ENCODE data around the gene CNTN4.
"Not testable (repeated sequence)": the region's sequence is repeated elsewhere in the genome, so short reads cannot be mapped to it uniquely, and the experiment has no call there.

CNTN4 gene

DNA sequence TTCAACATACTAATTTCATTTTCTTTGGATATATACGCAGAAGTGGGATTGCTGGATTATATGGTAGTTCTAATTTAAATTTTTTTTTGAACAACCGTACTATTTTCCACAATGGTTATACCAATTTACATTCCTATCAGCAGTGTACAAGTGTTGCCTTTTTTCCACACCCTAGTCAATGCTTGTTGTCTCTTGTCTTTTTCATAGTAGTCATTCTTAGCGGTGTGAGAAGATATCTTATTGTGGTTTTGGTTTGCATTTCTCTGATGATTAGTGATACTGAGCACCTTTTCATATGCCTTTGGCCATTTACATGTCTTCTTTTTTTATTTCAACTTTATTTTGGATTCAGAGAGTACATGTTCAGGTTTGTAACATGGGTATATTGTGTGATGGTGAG is 858.4 kb downstream of the CNTN4 start:
- no peak for DNase-seq

DNA sequence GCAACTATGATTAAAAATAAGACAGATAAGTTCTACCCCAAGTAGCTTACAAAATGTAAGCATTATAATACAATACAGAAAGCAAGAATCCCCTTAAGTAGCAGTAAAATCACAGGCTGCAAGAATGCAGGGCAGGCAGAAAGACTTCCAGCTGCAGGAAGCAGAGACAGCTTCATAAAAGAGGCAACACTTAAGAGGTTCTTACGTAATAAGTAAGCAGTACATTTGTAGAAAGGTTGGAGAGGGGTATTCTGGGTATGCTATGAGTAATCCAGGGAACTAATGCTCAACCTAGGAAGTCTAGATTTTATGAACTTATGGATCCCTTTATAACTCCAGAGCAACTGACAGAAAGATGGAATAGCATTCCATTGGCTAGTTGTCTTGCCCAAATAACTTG is 859.9 kb downstream of the CNTN4 start:
- no peak for DNase-seq

DNA sequence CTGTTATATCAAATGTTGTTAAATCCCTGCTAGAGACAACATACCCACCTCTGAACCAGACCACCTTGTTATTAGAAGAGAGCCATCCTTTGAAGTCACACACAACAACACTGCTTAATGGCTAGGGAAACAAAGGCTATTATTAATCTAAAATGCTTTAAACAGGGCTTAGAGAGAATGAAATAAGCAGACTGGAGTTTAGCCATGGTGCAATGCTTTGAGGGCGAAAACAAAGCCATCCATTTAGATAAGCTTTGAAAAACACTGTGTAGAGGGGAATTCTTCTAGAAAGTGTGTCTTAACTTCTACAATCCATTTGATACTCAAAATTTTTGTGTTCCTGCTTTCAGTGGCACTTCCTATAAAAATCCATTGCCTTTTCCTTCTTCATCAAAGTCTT is 862.9 kb downstream of the CNTN4 start:
- DNase-seq: no peak

DNA sequence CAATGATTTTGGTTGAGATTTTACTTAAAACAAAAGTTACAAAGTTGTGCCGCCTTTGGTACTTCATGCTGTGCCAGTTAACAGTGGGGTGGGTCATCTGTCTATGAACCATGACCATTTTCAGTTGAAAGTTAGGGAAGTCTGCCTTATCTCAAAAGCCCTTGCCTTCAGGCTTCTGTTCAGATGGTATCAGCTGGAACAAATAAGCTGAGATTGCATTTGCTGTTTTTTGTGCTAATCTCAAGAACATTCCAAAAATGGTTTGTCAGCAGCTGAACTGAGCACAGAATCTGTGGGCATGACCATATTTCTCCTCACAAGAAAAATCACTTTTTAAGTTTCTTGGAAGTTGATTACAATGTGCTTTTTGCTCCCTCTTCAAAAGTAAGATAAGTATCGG is 869.2 kb downstream of the CNTN4 start:
- no peak for DNase-seq

DNA sequence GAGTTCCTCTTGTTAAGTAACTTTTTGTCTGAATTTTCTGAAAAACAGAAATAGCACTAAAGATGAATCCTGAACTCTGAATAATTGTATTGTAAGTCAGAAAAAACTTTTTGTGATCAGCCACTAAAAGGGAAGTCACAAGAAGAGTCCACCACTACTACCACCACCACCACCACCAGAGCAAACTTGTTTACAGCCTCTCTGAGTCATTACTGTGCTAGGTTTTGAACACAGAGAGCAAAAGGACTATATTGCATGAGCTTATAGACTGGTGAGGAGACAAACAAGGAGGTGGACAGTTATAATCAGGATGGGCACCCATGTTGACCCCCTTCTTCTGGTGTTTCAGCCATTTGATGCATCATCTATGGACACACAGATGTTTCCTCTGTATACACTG is 869.8 kb downstream of the CNTN4 start:
- DNase-seq: no peak

DNA sequence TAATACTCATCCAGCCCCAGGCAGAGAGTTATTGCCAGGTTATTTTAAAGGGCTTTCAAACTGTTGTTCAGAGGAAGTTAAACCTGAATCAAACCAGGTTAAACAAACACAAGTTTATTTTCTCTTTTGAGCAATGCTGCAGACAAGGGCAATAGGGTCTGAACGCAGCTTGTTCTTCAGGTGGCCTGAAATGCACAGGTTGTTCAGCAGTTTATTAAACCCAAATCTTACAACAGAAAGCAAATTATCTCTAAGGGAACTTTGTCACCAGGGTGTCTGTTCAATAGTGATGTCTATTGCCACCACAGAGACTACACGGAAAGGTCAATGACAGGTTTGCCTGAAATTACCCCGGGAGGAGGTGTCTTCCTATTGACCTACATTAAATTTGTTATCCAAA is 877.5 kb downstream of the CNTN4 start:
- no peak for DNase-seq

DNA sequence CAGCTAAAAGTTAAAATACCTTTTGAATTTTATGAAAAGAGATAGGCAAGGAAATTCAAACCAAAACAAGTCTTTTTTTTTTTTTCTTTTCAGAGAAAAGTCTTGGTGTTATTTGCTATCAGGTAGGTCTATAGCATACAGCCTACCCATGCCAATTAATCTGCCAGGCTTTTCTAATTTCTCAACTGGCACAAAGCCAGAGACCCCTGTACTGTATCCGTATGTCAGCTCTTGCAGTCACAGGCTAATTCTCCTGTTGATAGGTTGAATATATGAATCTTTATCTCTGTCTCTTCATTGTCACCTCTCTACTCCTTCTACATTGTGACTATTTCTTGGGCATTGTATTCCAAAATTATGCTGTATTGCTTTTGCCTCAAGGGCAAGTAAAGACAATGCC is 878.1 kb downstream of the CNTN4 start:
- no peak for DNase-seq

DNA sequence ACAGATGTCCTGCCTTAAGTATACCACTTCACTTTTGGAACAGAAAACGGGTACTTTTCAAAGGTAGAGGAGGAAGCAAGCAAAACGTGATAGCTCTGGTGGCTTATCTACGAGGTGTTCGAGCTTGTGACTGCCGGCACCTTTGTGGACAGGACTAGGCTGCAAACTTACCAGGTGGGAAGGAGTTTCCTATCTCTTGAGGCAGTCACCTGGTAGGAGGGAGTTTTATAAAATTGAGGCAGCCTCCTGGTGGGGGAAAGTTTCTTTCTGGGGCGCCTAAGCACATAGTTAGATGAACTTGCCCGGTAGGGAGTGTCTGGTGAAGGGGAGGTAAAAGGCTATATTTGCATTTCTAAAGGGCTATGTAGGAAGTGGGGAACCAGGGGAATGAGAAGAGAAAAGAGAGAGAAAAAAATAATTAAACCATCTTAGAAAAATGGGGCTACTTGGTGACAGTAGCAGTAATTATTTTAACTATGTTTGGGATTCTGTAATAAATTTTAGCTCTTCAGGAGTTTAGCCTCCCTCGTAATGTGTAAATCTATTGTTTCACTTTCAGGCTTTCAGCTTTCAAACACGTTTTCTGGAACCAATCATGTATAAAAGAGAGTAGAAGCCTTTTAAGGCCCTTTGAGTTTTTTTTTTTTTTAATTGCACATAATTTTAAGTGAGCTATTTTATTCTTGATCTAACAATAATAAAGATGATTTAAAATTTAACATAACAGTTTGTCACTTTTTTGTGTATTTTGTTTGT is 880.5 kb downstream of the CNTN4 start:
- no peak for DNase-seq

DNA sequence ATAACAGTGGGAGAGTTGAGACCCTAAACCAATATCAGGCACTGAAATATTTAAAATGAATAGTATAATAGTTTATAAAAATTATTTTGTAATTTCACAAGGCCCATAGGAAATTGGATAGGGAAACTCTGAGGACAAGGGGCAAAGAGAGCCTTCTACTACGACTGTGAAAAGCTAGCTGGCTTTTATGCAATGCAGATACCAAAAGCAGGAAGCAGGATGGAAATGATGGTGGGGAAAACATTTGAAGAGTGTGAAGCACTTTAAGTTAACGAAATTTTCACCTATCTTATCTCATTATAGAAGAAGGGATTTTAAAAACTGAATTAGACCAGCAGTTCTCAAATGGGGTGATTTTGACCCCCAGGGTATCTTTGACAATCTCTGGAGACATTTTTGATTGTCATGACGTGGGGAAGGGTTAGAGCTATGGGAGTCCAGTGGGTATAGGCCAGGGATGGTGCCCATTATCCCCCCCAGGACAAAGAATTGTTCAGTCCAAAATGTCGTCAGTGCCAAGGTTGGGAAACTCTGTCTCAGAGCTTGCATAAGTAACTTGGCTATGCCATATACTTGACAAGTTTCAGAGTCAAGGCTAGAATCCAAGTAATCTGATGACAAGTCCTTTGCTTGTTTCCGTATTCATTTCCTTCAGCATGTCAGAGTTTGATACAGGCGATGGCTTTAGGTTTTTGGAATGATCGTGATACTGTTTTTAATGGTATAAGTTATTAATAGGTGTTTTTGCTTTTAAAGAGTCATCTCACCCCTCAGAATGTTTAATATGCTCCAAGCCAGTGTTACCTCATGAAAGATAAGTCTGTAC is 885.6 kb downstream of the CNTN4 start:
- DNase-seq: no peak

DNA sequence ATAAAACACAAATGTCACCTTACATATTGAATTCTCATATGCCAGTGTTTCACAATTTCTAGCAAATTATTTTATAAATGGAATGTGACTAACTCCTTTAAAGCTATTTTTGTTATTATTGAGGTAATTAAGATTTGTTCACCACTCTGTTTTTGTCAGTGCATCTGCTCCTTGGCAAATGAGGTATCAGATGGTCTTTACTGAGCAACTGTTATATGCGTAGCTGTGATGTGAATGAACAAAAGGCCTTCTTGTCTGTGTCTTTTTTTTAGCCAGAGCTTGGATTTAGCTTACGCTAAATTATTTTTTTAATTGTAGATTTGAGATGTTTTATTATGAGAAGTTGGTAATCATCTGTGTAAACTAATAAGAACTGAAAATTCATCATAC is 886.2 kb downstream of the CNTN4 start:
- DNase-seq: no peak

DNA sequence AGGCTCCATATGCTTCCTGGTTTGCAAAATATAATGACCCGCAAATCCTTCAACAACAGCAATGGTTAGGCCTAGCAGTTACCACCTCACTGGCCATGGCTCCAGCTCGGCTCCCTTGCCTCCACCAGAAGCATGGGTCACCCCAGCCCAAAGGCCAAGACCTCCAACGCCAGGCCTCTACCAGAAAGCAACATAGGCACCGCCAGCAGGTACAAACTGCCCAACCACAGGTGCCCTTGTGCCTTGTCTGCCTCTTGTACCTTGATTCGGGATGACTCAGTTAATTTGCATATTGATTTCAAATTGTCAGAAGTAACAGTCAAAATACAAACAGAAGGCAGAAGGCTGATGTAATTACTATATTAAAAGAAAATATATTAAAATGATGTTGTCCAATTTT is 886.8 kb downstream of the CNTN4 start:
- DNase-seq: no peak

DNA sequence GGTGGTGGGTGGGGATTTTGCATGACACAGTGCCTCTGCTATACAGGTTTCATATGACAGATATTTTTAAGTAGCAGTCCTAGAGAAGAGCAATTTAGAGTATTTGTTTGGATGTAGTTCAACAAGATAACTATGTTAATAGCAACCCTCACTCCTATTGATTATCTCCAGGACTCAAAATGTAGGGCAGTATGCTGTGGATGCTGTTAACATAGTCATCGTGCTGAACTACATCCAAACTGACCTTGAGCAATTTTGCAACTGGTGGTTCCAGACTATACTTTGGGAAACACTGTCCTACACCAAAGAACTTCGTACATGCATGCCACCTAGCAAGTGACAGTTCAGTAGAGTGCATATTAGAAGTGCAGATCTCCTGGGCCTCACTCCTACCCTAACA is 893.9 kb downstream of the CNTN4 start:
- no peak for DNase-seq

DNA sequence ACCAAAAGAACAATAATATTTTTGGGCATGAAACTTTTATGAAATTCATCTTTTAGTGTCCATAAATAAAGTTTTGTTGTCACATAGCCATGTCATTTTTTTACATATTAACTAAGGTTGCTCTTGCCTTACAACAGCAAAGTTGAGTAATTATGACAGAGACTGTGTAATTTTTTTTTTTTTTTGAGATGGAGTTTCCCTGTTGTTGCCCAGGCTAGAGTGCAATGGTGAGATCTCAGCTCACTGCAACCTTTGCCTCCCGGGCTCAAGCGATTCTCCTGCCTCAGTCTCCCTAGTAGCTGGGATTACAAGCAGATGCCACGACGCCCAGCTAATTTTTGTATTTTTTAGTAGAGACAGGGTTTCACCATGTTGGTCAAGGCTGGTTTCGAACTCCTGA is 894.5 kb downstream of the CNTN4 start:
- not testable (repeated sequence) for DNase-seq

DNA sequence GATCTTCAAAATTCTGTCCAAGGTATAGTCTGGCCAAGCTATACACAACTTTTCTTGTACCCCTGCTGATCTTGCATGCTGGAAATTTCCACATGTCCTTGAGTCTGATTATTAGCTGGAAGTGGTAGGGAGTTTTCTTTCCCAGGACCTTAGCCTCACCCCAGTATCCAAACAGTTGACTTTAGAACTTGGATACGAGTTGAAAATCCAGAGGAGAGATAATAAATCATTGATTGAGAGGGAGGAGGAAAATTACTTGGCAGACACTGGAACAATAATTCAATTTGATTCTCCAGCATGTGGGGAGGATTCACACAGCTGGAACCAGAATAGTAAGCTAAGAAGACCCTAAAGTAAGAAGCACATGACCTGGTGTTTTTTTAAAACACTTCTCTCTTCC is 895.1 kb downstream of the CNTN4 start:
- DNase-seq: no peak

DNA sequence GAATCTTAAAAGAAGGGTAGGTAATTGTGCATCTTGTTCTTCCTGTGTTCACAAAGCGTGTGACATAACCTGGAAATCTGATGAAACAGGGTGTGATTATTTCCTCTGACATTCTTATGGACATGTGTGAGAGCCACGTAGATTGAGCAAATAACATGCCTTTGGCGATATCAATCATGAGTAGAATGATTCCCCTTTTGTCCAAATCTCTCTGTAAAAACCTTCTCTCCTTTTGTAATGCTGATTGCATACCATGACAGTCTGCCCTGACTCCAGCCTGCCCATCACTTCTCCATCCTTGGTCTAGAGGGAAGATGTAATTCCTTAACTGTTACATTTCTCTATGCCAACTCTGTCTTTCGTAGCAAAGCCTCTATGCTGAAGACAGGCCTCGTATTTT is 896.5 kb downstream of the CNTN4 start:
- DNase-seq: no peak

DNA sequence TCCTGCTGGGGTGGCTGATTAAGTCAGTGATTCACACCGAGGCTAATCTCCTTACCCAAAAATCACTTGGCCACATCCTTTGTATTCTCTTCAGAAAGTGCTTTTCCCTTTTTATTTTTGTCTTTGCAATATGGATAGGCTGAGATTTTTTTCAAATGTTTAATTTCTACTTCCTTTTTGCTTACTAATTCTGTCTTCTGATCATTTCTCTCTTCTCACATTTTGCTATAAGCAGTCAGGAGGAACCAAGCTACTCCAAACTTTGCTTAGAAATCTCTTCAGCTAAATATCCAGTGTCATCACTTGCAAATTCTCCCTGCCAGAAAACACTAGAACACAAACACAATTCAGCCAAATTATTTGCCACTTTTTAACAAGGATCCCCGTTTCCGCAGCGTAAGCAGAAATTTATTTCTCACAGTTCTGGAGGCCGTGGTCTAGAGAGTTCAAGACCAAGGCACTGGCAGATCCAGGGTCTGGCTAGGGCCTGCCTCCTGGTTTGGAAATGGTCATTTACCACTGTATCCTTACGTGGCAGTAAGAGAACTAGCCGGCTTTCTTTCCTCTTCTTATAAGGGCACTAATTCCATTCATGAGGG is 906.6 kb downstream of the CNTN4 start:
- no peak for DNase-seq

DNA sequence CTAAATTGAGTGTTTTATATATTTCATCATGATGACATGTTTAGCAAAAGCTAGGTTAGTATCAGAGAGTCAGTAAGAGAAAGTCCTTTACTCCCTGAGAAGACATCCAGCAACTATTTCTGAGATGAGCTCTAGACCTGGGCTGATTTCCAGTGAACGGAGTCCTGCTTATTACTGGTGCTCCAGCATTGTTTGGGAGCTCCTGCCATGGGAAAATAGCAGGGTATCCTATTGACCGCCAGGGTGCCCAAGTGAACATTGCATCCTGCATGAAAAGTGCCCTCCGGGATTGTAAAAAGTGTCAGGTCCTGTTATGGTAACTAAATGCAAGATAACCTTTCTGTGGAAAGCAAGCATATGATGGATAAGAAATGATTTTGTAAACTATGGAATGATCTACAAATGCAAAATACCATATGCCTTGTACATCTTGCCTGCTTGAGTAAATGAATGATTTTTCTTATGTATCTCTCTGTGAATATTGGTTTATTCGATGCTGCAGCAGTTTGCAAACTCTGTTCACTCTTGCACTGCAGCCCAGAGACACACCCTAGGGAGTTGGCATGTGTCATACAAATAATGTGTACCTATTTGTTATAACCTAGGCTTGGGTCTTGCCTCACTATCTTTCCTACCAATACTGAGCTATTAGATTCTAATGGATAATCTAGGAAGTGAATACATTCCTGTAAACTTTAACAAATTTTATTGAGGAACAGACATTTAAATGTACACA is 914.8 kb downstream of the CNTN4 start:
- DNase-seq: no peak

DNA sequence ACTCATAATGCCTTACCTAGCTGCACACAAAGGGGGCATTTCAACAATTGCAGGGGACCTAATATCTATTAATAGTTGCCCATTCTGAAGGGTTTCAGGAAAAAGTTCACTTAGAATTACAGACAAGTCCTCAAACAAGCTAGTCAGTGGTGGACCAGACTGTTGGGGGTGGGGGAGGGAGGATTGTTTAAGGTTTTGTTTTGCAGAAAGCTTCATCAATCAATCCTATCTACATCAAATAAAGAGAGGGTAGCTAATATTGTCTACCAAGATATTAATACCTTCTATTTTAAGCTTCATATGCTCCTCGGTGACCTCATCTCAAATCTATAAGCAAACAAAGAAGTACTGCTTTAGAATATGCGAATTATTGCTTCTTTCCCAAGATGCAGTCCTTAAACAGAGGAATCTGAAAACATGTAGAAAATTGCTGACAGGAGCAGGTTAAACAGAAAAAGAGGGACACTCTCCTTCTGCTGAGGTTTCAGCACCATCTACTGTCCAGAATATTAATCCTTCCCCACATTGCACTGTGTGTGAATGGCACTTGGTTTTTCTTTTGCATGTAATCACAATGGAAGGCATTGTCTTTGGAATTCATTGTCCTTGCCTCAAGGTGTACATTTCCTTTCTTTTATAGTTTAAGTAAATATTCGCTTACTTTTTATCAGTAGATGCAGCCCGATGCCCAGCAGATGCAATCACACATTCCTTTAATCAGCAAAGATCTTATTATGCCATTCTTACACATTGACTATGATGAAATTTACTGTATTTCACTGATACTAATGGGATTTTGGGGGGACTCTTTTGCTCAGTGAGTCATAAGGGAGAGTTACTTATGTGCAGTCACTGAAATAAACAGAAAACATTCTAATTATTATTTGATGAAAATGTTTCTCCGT is 916.8 kb downstream of the CNTN4 start:
- peak in 7 of 51 donors; percentile 2 to 68 (median 11) for DNase-seq

DNA sequence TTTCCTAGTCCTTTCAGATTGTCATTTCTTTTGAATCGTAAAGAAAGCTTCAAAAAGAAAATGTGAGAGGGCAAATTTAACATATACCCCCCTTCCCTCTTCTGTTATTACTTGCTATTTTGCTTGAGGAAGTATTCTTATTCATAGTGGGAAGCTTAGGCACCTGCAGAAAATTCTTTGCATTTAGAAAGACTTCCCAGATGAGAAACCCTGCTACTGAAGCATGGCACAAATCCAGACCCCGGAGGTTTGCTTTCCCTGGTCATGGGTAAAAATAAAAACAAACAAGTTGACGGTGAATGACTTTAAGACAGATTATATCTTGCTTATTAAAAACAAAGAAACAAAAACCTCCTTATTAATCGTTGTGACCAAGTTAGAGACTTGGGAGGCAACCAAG is 917.6 kb downstream of the CNTN4 start:
- no peak for DNase-seq

DNA sequence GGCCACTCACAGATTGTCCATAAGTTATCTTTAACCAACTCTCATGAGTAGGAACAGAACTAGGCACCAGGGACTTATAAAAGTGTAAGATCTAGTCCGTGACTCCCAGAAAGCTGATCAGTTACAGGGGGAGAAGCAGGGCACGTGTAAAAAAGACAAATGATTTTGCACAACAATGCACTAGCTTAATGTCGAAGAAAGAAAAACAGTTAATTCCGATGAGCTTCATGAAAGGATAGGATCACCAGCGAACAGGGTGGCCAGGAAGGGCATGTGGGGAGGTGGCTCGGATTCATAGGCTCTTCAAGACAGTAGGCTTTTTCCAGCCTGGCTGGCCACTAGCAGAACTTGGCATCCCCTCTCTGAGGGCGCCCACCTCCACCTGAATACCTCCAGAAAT is 921.5 kb downstream of the CNTN4 start:
- no peak for DNase-seq
